ENCODE data around the gene SNX21. TPM values are rescaled to one million over a fixed set of nuclear protein-coding genes. Genes with fewer than 3 reads are reported as not detected.
"Not testable (repeated sequence)": the region's sequence is repeated elsewhere in the genome, so short reads cannot be mapped to it uniquely, and the experiment has no call there.

Gene SNX21
- total RNA-seq, result 100 to 1,000 TPM in 1 of 4 donors, 10 to 100 TPM in 3; 56.5 to 145 (median 63.2) TPM

GRCh38 chr20:45833030-45833882, at the start of gene SNX21:
Gene SNX21, plus strand, starts transcription at chr20:45833799. Its CDS starts 121 bp downstream, at chr20:45833920.
- Histone ChIP-seq H3K36me3 (no peaks in the 10 kb centered on the region), H3K4me1 (peaks cover 12 to 13% of the 10 kb centered on the region in 2 donors), H3K9me3 (no peaks in the 10 kb centered on the region), H3K27ac (peak within 1 kb of the TSS; percentile 93 to 96), H3K27me3 (no peaks in the 10 kb centered on the region), H3K4me3 (peak within 1 kb of the TSS; percentile 54 to 83)
- peak; percentile 89 to 95 for DNase-seq
- TF ChIP-seq CTCF (IDR thresholded peaks at IDR 0.05) (no peak), POLR2A (IDR thresholded peaks at IDR 0.05) (peak in 1 of 2 donors; percentile 44)
- intact Hi-C loops (cut with DNase I; ENCODE audit: low total_unique reads), result no loop called here

GRCh38 chr20:45788351-45788750, 45.2 kb upstream of the SNX21 start:
- TF ChIP-seq CTCF (IDR thresholded peaks at IDR 0.05) (no peak), POLR2A (IDR thresholded peaks at IDR 0.05) (no peak)
- no peak for DNase-seq
- intact Hi-C loops (cut with DNase I; ENCODE audit: low total_unique reads), result no loop called here
- no peaks in the 10 kb centered on the region for H3K9me3 ChIP-seq
- H3K27ac ChIP-seq, result no peak overlapping the region
- H3K4me3 ChIP-seq, result no peak overlapping the region
- H3K27me3 ChIP-seq, result no peaks in the 10 kb centered on the region
- no peaks in the 10 kb centered on the region for H3K36me3 ChIP-seq
- H3K4me1 ChIP-seq, result no peaks in the 10 kb centered on the region

GRCh38 chr20:45792317-45793118, 41.1 kb upstream of the SNX21 start:
- no peaks in the 10 kb centered on the region for H3K36me3 ChIP-seq
- H3K4me1 ChIP-seq, result no peaks in the 10 kb centered on the region
- intact Hi-C loops (cut with DNase I; ENCODE audit: low total_unique reads), result no loop called here
- no peaks in the 10 kb centered on the region for H3K9me3 ChIP-seq
- DNase-seq, result no peak
- peak overlapping the region; percentile 80 to 95 for H3K27ac ChIP-seq
- H3K27me3 ChIP-seq, result no peaks in the 10 kb centered on the region
- TF ChIP-seq POLR2A (IDR thresholded peaks at IDR 0.05) (no peak), CTCF (IDR thresholded peaks at IDR 0.05) (no peak)
- peak overlapping the region; percentile 62 to 97 for H3K4me3 ChIP-seq

GRCh38 chr20:45796337-45797065, 37.1 kb upstream of the SNX21 start:
- Histone ChIP-seq H3K9me3 (no peaks in the 10 kb centered on the region), H3K27me3 (no peaks in the 10 kb centered on the region), H3K4me3 (no peak overlapping the region), H3K27ac (no peak overlapping the region), H3K4me1 (no peaks in the 10 kb centered on the region), H3K36me3 (no peaks in the 10 kb centered on the region)
- no peak for DNase-seq
- TF ChIP-seq CTCF (IDR thresholded peaks at IDR 0.05) (no peak), POLR2A (IDR thresholded peaks at IDR 0.05) (no peak)
- intact Hi-C loops (cut with DNase I; ENCODE audit: low total_unique reads), result no loop called here

GRCh38 chr20:45797510-45797909, 36.1 kb upstream of the SNX21 start:
- DNase-seq; H3K9me3 ChIP-seq; H3K4me1 ChIP-seq; H3K27me3 ChIP-seq; intact Hi-C loops (cut with DNase I; ENCODE audit: low total_unique reads); H3K27ac ChIP-seq; H3K36me3 ChIP-seq; H3K4me3 ChIP-seq: not testable (repeated sequence)

- H3K36me3 ChIP-seq; H3K27ac ChIP-seq; H3K4me3 ChIP-seq; H3K27me3 ChIP-seq; H3K9me3 ChIP-seq; H3K4me1 ChIP-seq; intact Hi-C loops (cut with DNase I; ENCODE audit: low total_unique reads); DNase-seq: not testable (repeated sequence)
Observed at GRCh38 chr20:45797955-45798354, 35.6 kb upstream of the SNX21 start.

Data from uterus (tissue), 4 donors.